Erythroblast (primary cell): ENCODE results near the gene KRTAP10-8.

ENCODE experiments used
- GATA1 ChIP-seq: IDR thresholded peaks from 2 replicates; pipeline ENCODE4 v1.6.1; 2011; ENCODE audit warnings: low read depth, mild to moderate bottlenecking, control low read depth, low read length, moderate library complexity
- POLR2A ChIP-seq: IDR thresholded peaks from 2 replicates; pipeline ENCODE4 v1.6.1; 2011; ENCODE audit warnings: mild to moderate bottlenecking, low read length

DNA sequence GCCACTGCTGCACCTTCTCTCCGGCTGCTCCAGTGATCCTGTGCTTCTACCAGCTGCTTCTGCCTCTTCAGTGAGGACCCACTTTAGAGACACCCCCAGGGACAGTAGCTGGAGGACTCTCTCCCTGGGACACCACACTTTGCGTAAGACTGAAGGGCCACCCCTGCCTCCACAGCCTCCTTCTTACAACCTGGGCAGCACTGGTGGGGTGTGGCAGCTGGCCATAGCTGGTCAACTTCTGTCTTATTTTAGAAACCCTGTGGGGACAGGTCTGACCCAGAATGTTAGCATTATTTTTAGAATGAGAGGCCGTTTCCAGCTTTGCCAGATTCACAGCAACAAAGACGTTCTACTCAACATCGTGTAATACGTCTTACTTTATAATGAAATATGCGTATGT, 13.9 kb downstream of the KRTAP10-8 start:
- TF ChIP-seq POLR2A (no peak), GATA1 (no peak)
